Raji (cell line): Measurements from ENCODE around the gene TRIM41.

ENCODE experiments used
- POLR2A ChIP-seq: IDR thresholded peaks from 2 replicates; pipeline ENCODE4 v1.6.1; 2011; ENCODE audit warnings: low read depth, low read length, control low read depth; ENCODE audit not compliant: insufficient read depth

TRIM41 gene

GRCh38 chr5:181219262-181220177, 3.6 kb upstream of the TRIM41 start:
- TF ChIP-seq POLR2A: no peak

GRCh38 chr5:181220178-181220515, 2.9 kb upstream of the TRIM41 start:
- TF ChIP-seq POLR2A: no peak

GRCh38 chr5:181221105-181221791, 1.8 kb upstream of the TRIM41 start:
- TF ChIP-seq POLR2A: no peak

GRCh38 chr5:181221792-181222629, 1.1 kb upstream of the TRIM41 start:
- TF ChIP-seq POLR2A: peak; percentile 40; the same call in 1 of the 2 replicates

- TF ChIP-seq POLR2A: no peak
Observed at GRCh38 chr5:181222630-181223057, 437 bp upstream of the TRIM41 start.

- TF ChIP-seq POLR2A: peak; percentile 70
Observed at GRCh38 chr5:181223729-181224389, 778 bp downstream of the TRIM41 start.

- no peak for TF ChIP-seq POLR2A
Observed at GRCh38 chr5:181224390-181225229, 1.5 kb downstream of the TRIM41 start.

GRCh38 chr5:181229996-181230395, 6.9 kb downstream of the TRIM41 start:
- no peak for TF ChIP-seq POLR2A

GRCh38 chr5:181230551-181230950, 7.5 kb downstream of the TRIM41 start:
- no peak for TF ChIP-seq POLR2A

GRCh38 chr5:181231432-181231831, 8.4 kb downstream of the TRIM41 start:
- no peak for TF ChIP-seq POLR2A

GRCh38 chr5:181232593-181232992, 9.5 kb downstream of the TRIM41 start:
- no peak for TF ChIP-seq POLR2A

GRCh38 chr5:181233088-181233800, 10.2 kb downstream of the TRIM41 start:
- no peak for TF ChIP-seq POLR2A

- TF ChIP-seq POLR2A: no peak
Observed at GRCh38 chr5:181233801-181234454, 10.8 kb downstream of the TRIM41 start.
